SU-DHL-6 (cell line): ENCODE measurements around the gene TNFRSF4.

Source experiments
- H2AFZ ChIP-seq: fragments of 200-600 bp; sonication (generic); 2 replicates; pipeline ENCODE4 v1.6.1; 2014; ENCODE audit warnings: low read depth, mild to moderate bottlenecking, moderate library complexity, mixed read lengths, antibody characterized with exemption, low read length; ENCODE audit not compliant: severe bottlenecking
- H3F3A ChIP-seq: fragments of 200-600 bp; shearing (Covaris generic); 2 replicates; pipeline ENCODE4 v1.6.0; 2016; ENCODE audit warnings: antibody characterized with exemption, mild to moderate bottlenecking; ENCODE audit not compliant: insufficient read depth
- H3K27ac ChIP-seq: fragments of 200-600 bp; sonication (generic); 2 replicates; pipeline ENCODE4 v1.5.1; 2016; ENCODE audit warnings: low read depth, mild to moderate bottlenecking, low read length, moderate library complexity, mixed read lengths
- H3K27me3 ChIP-seq: fragments of 200-600 bp; sonication (generic), shearing (Covaris generic); 2 replicates; pipeline ENCODE4 v1.6.0; 2014; ENCODE audit warnings: mild to moderate bottlenecking, low read length
- H3K36me3 ChIP-seq: fragments of 200-600 bp; sonication (generic); 2 replicates; pipeline ENCODE4 v1.6.1; 2014; ENCODE audit warnings: mild to moderate bottlenecking, low read length, mixed read lengths
- H3K4me2 ChIP-seq: fragments of 300-600, 200-600 bp; shearing (Covaris generic), sonication (generic); 2 replicates; pipeline ENCODE4 v1.6.0; 2014; ENCODE audit warnings: low read length, low read depth, mild to moderate bottlenecking; ENCODE audit not compliant: poor library complexity, severe bottlenecking
- H3K4me3 ChIP-seq: fragments of 200-600 bp; sonication (generic); 2 replicates; pipeline ENCODE4 v1.5.1; 2014; ENCODE audit warnings: antibody characterized with exemption, low read length, mild to moderate bottlenecking, mixed read lengths; ENCODE audit not compliant: insufficient read depth, poor library complexity, severe bottlenecking
- H3K79me2 ChIP-seq: fragments of 200-600 bp; sonication (generic); 2 replicates; pipeline ENCODE4 v1.6.1; 2014; ENCODE audit warnings: mild to moderate bottlenecking, low read length, moderate library complexity; ENCODE audit not compliant: insufficient read depth
- H3K9ac ChIP-seq: fragments of 200-600 bp; sonication (generic); 2 replicates; pipeline ENCODE4 v1.7.0; 2014; ENCODE audit warnings: mild to moderate bottlenecking, low read length
- H3K9me2 ChIP-seq: fragments of 200-600 bp; sonication (generic); replicated peaks from 2 replicates; pipeline ENCODE4 v1.6.1; 2014; ENCODE audit warnings: low read length; ENCODE audit not compliant: insufficient read depth
- H3K9me3 ChIP-seq: fragments of 200-600 bp; sonication (generic); 2 replicates; pipeline ENCODE4 v1.6.1; 2014; ENCODE audit warnings: low read length, mixed read lengths; ENCODE audit not compliant: insufficient read depth
- H4K20me1 ChIP-seq: fragments of 200-600 bp; sonication (generic); 2 replicates; pipeline ENCODE4 v1.6.1; 2014; ENCODE audit warnings: low read depth, mild to moderate bottlenecking, antibody characterized with exemption, low read length, moderate library complexity, mixed read lengths
- EZH2phosphoT487 ChIP-seq: fragments of 200-600 bp; sonication (generic), shearing (Covaris generic); conservative IDR thresholded peaks from 2 replicates; pipeline ENCODE4 v1.6.1; 2018; ENCODE audit warnings: mild to moderate bottlenecking, antibody characterized with exemption, low read length, moderate library complexity, mixed read lengths
- TF ChIP-seq, protein P1 (sequence below): fragments of 200-600 bp; sonication (generic); IDR thresholded peaks from one replicate; pipeline ENCODE4 v1.5.1; 2017; ENCODE audit warnings: antibody characterized with exemption, mild to moderate bottlenecking, low read length, moderate library complexity; ENCODE audit not compliant: insufficient read depth, poor library complexity, severe bottlenecking

The TNFRSF4 gene

DNA sequence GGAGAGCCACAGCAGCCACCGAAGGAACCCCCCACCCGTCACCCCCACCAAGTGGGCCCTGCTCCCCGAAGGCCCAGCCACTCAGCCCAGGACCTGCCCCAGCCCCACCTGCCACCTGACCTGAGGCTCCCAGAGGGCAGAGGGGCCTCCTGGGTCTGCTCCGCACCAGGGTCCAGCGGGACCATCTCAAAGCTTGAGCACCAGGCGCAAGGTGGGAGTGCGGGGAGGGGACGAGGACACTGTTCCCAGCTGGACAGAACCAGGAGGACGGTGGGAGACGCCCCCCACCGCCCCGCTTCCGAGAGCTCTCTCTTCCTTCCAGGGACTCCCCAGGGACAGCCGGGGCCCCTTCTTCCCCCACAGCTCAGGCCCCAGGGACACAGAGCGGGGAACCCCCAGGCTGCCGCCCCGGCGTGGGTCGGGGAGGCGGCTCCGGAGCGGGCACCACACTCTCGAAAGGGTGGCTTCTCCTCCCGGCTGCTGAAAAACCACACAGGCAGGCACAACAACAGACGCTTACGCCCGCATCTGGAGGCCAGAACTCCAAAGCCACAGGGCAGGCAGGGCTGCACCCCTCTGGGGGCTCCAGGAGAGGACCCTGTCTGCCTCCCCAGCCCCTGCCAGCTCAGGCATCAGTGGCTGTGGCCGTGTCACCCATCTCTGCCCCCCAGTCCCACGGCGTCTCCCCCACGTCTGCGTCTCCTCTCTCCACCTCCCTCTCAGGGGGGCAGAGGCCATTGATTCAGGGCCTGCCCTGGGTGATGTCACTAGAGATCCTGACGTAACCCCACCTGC lies 42.2 kb downstream of the TNFRSF4 start:
- H3K4me3 ChIP-seq: no peak overlapping the region

DNA sequence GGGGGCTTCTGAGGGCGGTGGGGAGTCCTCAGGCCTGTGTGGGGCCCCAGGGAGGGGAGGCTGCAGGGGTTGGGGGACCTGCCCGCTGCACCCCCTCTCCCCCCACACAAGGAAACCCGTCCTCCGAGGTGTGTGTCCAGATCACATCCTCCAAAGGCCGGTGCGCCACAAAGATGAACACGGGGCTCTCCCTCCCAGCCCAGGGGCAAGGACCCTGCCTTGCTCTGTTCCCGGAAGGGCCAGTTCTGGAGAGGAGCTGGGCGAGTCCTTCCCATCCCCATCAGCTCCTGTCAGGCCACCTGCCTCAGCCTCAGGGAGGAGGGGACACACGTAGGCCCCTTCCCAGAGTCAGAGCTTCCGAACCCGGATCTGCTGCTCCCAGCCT lies 42.8 kb downstream of the TNFRSF4 start:
- Histone ChIP-seq H3K36me3 (no peaks in the 10 kb centered on the region), H2AFZ (no peak overlapping the region), H3K27ac (no peak overlapping the region), H3K4me2 (no peak overlapping the region), H3F3A (no peaks in the 10 kb centered on the region), H4K20me1 (no peaks in the 10 kb centered on the region), H3K27me3 (no peaks in the 10 kb centered on the region), H3K79me2 (no peaks in the 10 kb centered on the region), H3K9me3 (no peaks in the 10 kb centered on the region), H3K9me2 (no peaks in the 10 kb centered on the region), H3K9ac (no peak overlapping the region), H3K4me3 (no peak overlapping the region)
- no peak for TF ChIP-seq EZH2phosphoT487
- TF ChIP-seq, protein P1, sequence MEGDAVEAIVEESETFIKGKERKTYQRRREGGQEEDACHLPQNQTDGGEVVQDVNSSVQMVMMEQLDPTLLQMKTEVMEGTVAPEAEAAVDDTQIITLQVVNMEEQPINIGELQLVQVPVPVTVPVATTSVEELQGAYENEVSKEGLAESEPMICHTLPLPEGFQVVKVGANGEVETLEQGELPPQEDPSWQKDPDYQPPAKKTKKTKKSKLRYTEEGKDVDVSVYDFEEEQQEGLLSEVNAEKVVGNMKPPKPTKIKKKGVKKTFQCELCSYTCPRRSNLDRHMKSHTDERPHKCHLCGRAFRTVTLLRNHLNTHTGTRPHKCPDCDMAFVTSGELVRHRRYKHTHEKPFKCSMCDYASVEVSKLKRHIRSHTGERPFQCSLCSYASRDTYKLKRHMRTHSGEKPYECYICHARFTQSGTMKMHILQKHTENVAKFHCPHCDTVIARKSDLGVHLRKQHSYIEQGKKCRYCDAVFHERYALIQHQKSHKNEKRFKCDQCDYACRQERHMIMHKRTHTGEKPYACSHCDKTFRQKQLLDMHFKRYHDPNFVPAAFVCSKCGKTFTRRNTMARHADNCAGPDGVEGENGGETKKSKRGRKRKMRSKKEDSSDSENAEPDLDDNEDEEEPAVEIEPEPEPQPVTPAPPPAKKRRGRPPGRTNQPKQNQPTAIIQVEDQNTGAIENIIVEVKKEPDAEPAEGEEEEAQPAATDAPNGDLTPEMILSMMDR: no peak

More for the DNA sequence above, 42.2 kb downstream of the TNFRSF4 start:
- Histone ChIP-seq H3K27ac (no peak overlapping the region), H3F3A (peaks cover 2% of the 10 kb centered on the region; the same call in 1 of the 2 replicates), H3K4me2 (no peak overlapping the region), H3K9me2 (no peaks in the 10 kb centered on the region), H3K27me3 (no peaks in the 10 kb centered on the region), H3K79me2 (no peaks in the 10 kb centered on the region), H3K9me3 (0 out of 2 replicates have a peak, but pooled peaks cover 3% of the 10 kb centered on the region), H3K9ac (no peak overlapping the region), H3K36me3 (no peaks in the 10 kb centered on the region), H4K20me1 (no peaks in the 10 kb centered on the region), H2AFZ (no peak overlapping the region)
- TF ChIP-seq EZH2phosphoT487: no peak
- TF ChIP-seq, protein P1: no peak

DNA sequence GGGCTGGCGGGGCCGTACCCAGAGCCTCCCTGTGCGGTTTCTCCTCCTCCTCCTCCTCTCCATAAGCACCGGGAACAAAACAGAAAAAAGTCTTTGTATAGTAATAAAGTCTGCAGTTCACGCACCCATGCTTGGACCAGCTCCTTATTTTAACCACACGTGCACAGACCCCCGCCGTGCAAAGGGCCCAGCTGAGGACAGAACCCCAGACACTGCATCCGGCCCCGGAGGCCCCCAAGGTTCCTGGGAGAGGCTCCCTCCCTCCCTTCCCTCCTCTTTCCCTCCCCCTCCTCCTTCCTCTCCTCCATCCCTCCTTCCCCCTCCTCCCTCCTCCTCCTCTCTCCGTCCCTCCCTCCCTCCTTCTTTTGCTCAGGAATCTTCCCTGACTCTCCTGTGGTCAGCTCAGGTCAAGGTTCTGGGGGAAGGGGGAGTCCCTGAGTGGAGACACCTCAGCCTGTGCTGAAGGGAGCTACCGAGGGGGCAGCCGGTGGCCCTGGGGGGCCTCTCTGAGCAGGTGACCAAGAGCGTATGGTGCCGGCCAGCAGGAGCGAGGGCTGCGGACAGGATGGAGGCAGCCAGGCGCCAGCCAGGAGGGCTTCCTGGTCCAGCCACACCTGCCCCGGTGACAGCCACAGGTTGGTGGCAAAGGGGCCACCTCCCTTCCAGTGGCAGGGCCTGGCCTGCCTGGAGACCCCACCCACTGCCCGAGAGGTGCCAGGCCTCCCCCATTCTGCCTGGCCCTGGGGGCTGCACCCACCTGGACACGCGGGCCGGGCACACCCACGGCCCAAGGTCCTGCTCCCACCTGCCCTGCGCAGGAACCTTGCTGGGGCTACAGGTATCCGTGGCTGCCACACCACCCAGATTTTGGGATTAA lies 43.5 kb downstream of the TNFRSF4 start:
- no peak overlapping the region for H3K9ac ChIP-seq
- H3K9me3 ChIP-seq: no peaks in the 10 kb centered on the region
- H3K4me3 ChIP-seq: no peak overlapping the region
- no peak overlapping the region for H3K4me2 ChIP-seq
- no peaks in the 10 kb centered on the region for H3K27me3 ChIP-seq
- TF ChIP-seq, protein P1: no peak
- no peak for TF ChIP-seq EZH2phosphoT487
- H3K79me2 ChIP-seq: no peaks in the 10 kb centered on the region
- H4K20me1 ChIP-seq: no peaks in the 10 kb centered on the region
- H2AFZ ChIP-seq: no peak overlapping the region
- H3K9me2 ChIP-seq: no peaks in the 10 kb centered on the region
- no peaks in the 10 kb centered on the region for H3K36me3 ChIP-seq
- no peaks in the 10 kb centered on the region for H3F3A ChIP-seq
- no peak overlapping the region for H3K27ac ChIP-seq
